GM23248 (cell line): ENCODE results near the gene CADPS2. TPM values are rescaled to one million over a fixed set of nuclear protein-coding genes. Genes with fewer than 3 reads are reported as not detected.

Experiments used
- DNase-seq: peaks from one replicate; pipeline ENCODE4 v3.0.0-alpha.2; 2015
- H2AFZ ChIP-seq: fragments of 200-600 bp; sonication (generic); 2 replicates; pipeline ENCODE4 v1.6.1; 2016; ENCODE audit warnings: antibody characterized with exemption
- H3F3A ChIP-seq: fragments of 200-600 bp; sonication (generic); 2 replicates; pipeline ENCODE4 v1.6.1; 2016; ENCODE audit warnings: mild to moderate bottlenecking, antibody characterized with exemption, mixed run types; ENCODE audit not compliant: insufficient read depth
- H3K27ac ChIP-seq: fragments of 200-600 bp; sonication (generic); 2 replicates; pipeline ENCODE4 v1.5.1; 2016; ENCODE audit warnings: mild to moderate bottlenecking
- H3K27me3 ChIP-seq: fragments of 200-600 bp; sonication (generic); replicated peaks from 2 replicates; pipeline ENCODE4 v1.6.1; 2016; ENCODE audit warnings: mild to moderate bottlenecking; ENCODE audit not compliant: insufficient read depth
- H3K36me3 ChIP-seq: fragments of 200-600 bp; sonication (generic); 2 replicates; pipeline ENCODE4 v1.6.1; 2016; ENCODE audit warnings: low read depth, mild to moderate bottlenecking
- H3K4me1 ChIP-seq: fragments of 200-600 bp; sonication (generic); 2 replicates; pipeline ENCODE4 v1.6.1; 2016; ENCODE audit warnings: mild to moderate bottlenecking; ENCODE audit not compliant: insufficient read depth
- H3K4me2 ChIP-seq: fragments of 200-600 bp; sonication (generic); one replicate; pipeline ENCODE4 v1.6.1; 2016; ENCODE audit warnings: mild to moderate bottlenecking; ENCODE audit not compliant: unreplicated experiment
- H3K4me3 ChIP-seq: fragments of 200-600 bp; sonication (generic); 2 replicates; pipeline ENCODE4 v1.5.1; 2016; ENCODE audit warnings: mild to moderate bottlenecking
- H3K79me2 ChIP-seq: fragments of 200-600 bp; sonication (generic); 2 replicates; pipeline ENCODE4 v1.6.1; 2016; ENCODE audit warnings: mild to moderate bottlenecking; ENCODE audit not compliant: insufficient read depth
- H3K9ac ChIP-seq: fragments of 200-600 bp; sonication (generic); 2 replicates; pipeline ENCODE4 v1.6.1; 2016; ENCODE audit warnings: mild to moderate bottlenecking
- H3K9me2 ChIP-seq: fragments of 200-600 bp; sonication (generic); 2 replicates; pipeline ENCODE4 v1.6.1; 2016; ENCODE audit warnings: mixed run types, mild to moderate bottlenecking, moderate library complexity; ENCODE audit not compliant: insufficient read depth
- H3K9me3 ChIP-seq: fragments of 200-600 bp; sonication (generic); one replicate; pipeline ENCODE4 v1.6.1; 2017; ENCODE audit warnings: low read depth
- H4K20me1 ChIP-seq: fragments of 200-600 bp; sonication (generic); 2 replicates; pipeline ENCODE4 v1.6.0; 2016; ENCODE audit not compliant: insufficient read depth
- EZH2 ChIP-seq: fragments of 200-600 bp; sonication (generic); IDR thresholded peaks from 2 replicates; pipeline ENCODE4 v1.6.1; 2018; ENCODE audit warnings: antibody characterized with exemption, mild to moderate bottlenecking; ENCODE audit not compliant: insufficient read depth, poor library complexity, severe bottlenecking
- EZH2phosphoT487 ChIP-seq: fragments of 200-600 bp; sonication (generic); IDR thresholded peaks from 2 replicates; pipeline ENCODE4 v1.6.1; 2018; ENCODE audit warnings: antibody characterized with exemption, moderate library complexity, mild to moderate bottlenecking, low read depth; ENCODE audit not compliant: insufficient read depth
- WGBS, 2 experiments: methylation state at CpG; one replicate each; pipeline ENCODE4 v1.1.6; 2015 to 2017; ENCODE audit warnings: low lambda C conversion rate in 2 of 2, low coverage in 1 of 2; ENCODE audit errors: missing lambda C conversion rate in 2 of 2; 5-methylcytosine and 5-hydroxymethylcytosine counted together
- in situ Hi-C: fragments of 300-500 bp; cut with MboI; formaldehyde crosslinking; loops from 2 replicates; pipeline ENCODE4 v1.15.0; 2020
- polyA plus RNA-seq: library from polyadenylated mRNA; unstranded; fragments of >200 nt; fragmentation: Nextera tagmentation; extraction: Ambion mirVana; gene quantifications from 2 replicates; pipeline ENCODE4 v1.2.1, GENCODE V29; 2016
- total RNA-seq: library from RNA; depleted of rRNA; stranded (reverse); fragments of >200 nt; shearing (Covaris generic); gene quantifications from 2 replicates; pipeline ENCODE4 v1.2.3, GENCODE V29; 2014

Gene CADPS2
- total and polyA plus RNA-seq, 2 experiments from 2014 or later: 0.06 to 0.43 TPM

GRCh38 chr7:122556219-122556618 is 330.0 kb downstream of the CADPS2 start:
- no peaks in the 10 kb centered on the region for H3F3A ChIP-seq
- H3K9me3 ChIP-seq: no peaks in the 10 kb centered on the region
- no peak overlapping the region for H3K9ac ChIP-seq
- in situ Hi-C loops: no loop called here
- H3K36me3 ChIP-seq: no peaks in the 10 kb centered on the region
- no peaks in the 10 kb centered on the region for H3K79me2 ChIP-seq
- DNase-seq: no peak
- no peak overlapping the region for H3K4me3 ChIP-seq
- H3K4me2 ChIP-seq: no peak overlapping the region
- no peaks in the 10 kb centered on the region for H4K20me1 ChIP-seq
- TF ChIP-seq EZH2phosphoT487 (no peak), EZH2 (no peak)
- H3K4me1 ChIP-seq: no peaks in the 10 kb centered on the region
- H3K9me2 ChIP-seq: no peaks in the 10 kb centered on the region
- H2AFZ ChIP-seq: no peak overlapping the region
- no peaks in the 10 kb centered on the region for H3K27me3 ChIP-seq
- H3K27ac ChIP-seq: no peak overlapping the region

- no peak overlapping the region for H3K27ac ChIP-seq
- TF ChIP-seq EZH2 (no peak), EZH2phosphoT487 (no peak)
- DNase-seq: no peak
- H3K4me1 ChIP-seq: no peaks in the 10 kb centered on the region
- H3K27me3 ChIP-seq: no peaks in the 10 kb centered on the region
- 3 to 5% methylated on average over 1 of the region's 1 CpG for WGBS, 2 experiments
- no peaks in the 10 kb centered on the region for H3F3A ChIP-seq
- no peak overlapping the region for H3K4me3 ChIP-seq
- H3K9me2 ChIP-seq: no peaks in the 10 kb centered on the region
- no peaks in the 10 kb centered on the region for H3K79me2 ChIP-seq
- in situ Hi-C loops: no loop called here
- no peaks in the 10 kb centered on the region for H3K9me3 ChIP-seq
- H3K4me2 ChIP-seq: no peak overlapping the region
- no peaks in the 10 kb centered on the region for H3K36me3 ChIP-seq
- H2AFZ ChIP-seq: no peak overlapping the region
- no peak overlapping the region for H3K9ac ChIP-seq
- H4K20me1 ChIP-seq: no peaks in the 10 kb centered on the region
These were observed 332.5 kb downstream of the CADPS2 start for GRCh38 chr7:122553761-122554160.

- H3F3A ChIP-seq: no peaks in the 10 kb centered on the region
- TF ChIP-seq EZH2phosphoT487 (no peak), EZH2 (no peak)
- H3K9me3 ChIP-seq: no peaks in the 10 kb centered on the region
- H2AFZ ChIP-seq: no peak overlapping the region
- H3K4me3 ChIP-seq: no peak overlapping the region
- DNase-seq: no peak
- H3K4me2 ChIP-seq: no peak overlapping the region
- H3K27ac ChIP-seq: no peak overlapping the region
- in situ Hi-C loops: no loop called here
- H3K9ac ChIP-seq: no peak overlapping the region
- no peaks in the 10 kb centered on the region for H3K36me3 ChIP-seq
- H3K79me2 ChIP-seq: no peaks in the 10 kb centered on the region
- H3K27me3 ChIP-seq: no peaks in the 10 kb centered on the region
- no peaks in the 10 kb centered on the region for H3K9me2 ChIP-seq
- H3K4me1 ChIP-seq: no peaks in the 10 kb centered on the region
- no peaks in the 10 kb centered on the region for H4K20me1 ChIP-seq
These were observed 333.5 kb downstream of the CADPS2 start for GRCh38 chr7:122552769-122553168.

- Histone ChIP-seq H3K27ac (no peak overlapping the region), H4K20me1 (no peaks in the 10 kb centered on the region), H3F3A (no peaks in the 10 kb centered on the region), H3K9ac (no peak overlapping the region), H3K9me3 (no peaks in the 10 kb centered on the region), H3K27me3 (no peaks in the 10 kb centered on the region), H2AFZ (no peak overlapping the region), H3K4me1 (no peaks in the 10 kb centered on the region), H3K9me2 (no peaks in the 10 kb centered on the region), H3K4me3 (no peak overlapping the region), H3K4me2 (no peak overlapping the region), H3K36me3 (no peaks in the 10 kb centered on the region), H3K79me2 (no peaks in the 10 kb centered on the region)
- no peak for DNase-seq
- WGBS, 2 experiments: 44 to 56% methylated on average over 1 of the region's 1 CpG
- TF ChIP-seq EZH2: no peak
- TF ChIP-seq EZH2phosphoT487: no peak
- in situ Hi-C loops: no loop called here
These were observed 335.7 kb downstream of the CADPS2 start for GRCh38 chr7:122550545-122550944.

GRCh38 chr7:122549578-122549977 is 336.7 kb downstream of the CADPS2 start:
- 72 to 75% methylated on average over 5 of the region's 5 CpGs for WGBS, 2 experiments

More at GRCh38 chr7:122549578-122549977, 336.7 kb downstream of the CADPS2 start:
- Histone ChIP-seq H3K27ac (no peak overlapping the region), H3K79me2 (no peaks in the 10 kb centered on the region), H3K4me3 (no peak overlapping the region), H3F3A (no peaks in the 10 kb centered on the region), H3K9me2 (no peaks in the 10 kb centered on the region), H3K4me1 (no peaks in the 10 kb centered on the region), H3K27me3 (no peaks in the 10 kb centered on the region), H3K9ac (no peak overlapping the region), H3K36me3 (no peaks in the 10 kb centered on the region), H3K9me3 (no peaks in the 10 kb centered on the region), H3K4me2 (no peak overlapping the region), H4K20me1 (no peaks in the 10 kb centered on the region), H2AFZ (no peak overlapping the region)
- in situ Hi-C loops: no loop called here
- TF ChIP-seq EZH2 (no peak), EZH2phosphoT487 (no peak)
- no peak for DNase-seq
